HepG2 (cell line): ENCODE results near the gene WNT3A.
"Not testable (repeated sequence)": the region's sequence is repeated elsewhere in the genome, so short reads cannot be mapped to it uniquely, and the experiment has no call there.

ENCODE experiments used
- AGO1 ChIP-seq: fragments of 200-400 bp; formaldehyde crosslinking; IDR thresholded peaks from 2 replicates; pipeline ENCODE4 v1.6.1; 2017; ENCODE audit warnings: mild to moderate bottlenecking, low read depth, low read length, moderate library complexity; ENCODE audit not compliant: poor library complexity, severe bottlenecking
- HDAC2 ChIP-seq: sonication (generic); formaldehyde crosslinking; IDR thresholded peaks from 2 replicates; pipeline ENCODE4 v1.4.0; 2020; ENCODE audit warnings: missing genetic modification reagents
- KDM1A ChIP-seq: IDR thresholded peaks from 2 replicates; pipeline ENCODE4 v1.6.1; 2016; ENCODE audit warnings: missing compliant biosample characterization
- MAX ChIP-seq: IDR thresholded peaks from 2 replicates; pipeline ENCODE4 v1.6.1; 2012; ENCODE audit warnings: inconsistent platforms
- PHF8 ChIP-seq: sonication (generic); formaldehyde crosslinking; IDR thresholded peaks from 2 replicates; pipeline ENCODE4 v1.5.0; 2020; ENCODE audit warnings: missing genetic modification reagents
- RAD21 ChIP-seq: fragments of 450-650 bp; formaldehyde crosslinking; IDR thresholded peaks from 2 replicates; pipeline ENCODE4 v1.5.0; 2020; ENCODE audit warnings: mild to moderate bottlenecking
- STAG1 ChIP-seq: sonication (generic); formaldehyde crosslinking; IDR thresholded peaks from 2 replicates; pipeline ENCODE4 v1.4.0; 2020; ENCODE audit warnings: missing genetic modification reagents
- ZNF512 ChIP-seq: sonication (generic); formaldehyde crosslinking; IDR thresholded peaks from 2 replicates; pipeline ENCODE4 v1.4.0; 2020; ENCODE audit warnings: mild to moderate bottlenecking, missing genetic modification reagents
- ZSCAN5A ChIP-seq: sonication (generic); formaldehyde crosslinking; IDR thresholded peaks from 2 replicates; pipeline ENCODE4 v1.8.0; 2022; ENCODE audit warnings: mild to moderate bottlenecking, missing genetic modification reagents, borderline replicate concordance
- TF ChIP-seq, protein P1 (sequence below): sonication (generic); formaldehyde crosslinking; IDR thresholded peaks from 2 replicates; pipeline ENCODE4 v1.5.0; 2020; ENCODE audit warnings: mild to moderate bottlenecking, missing genetic modification reagents, moderate library complexity
- TF ChIP-seq, protein P2 (sequence below): sonication (generic); formaldehyde crosslinking; IDR thresholded peaks from 2 replicates; pipeline ENCODE4 v1.4.0; 2020; ENCODE audit warnings: missing genetic modification reagents, mild to moderate bottlenecking, borderline replicate concordance

GRCh38 chr1:227972283-227972679 lies 34.5 kb upstream of the WNT3A start:
- not testable (repeated sequence) for TF ChIP-seq ZSCAN5A (CRISPR knock-in tag); ZNF512; MAX; KDM1A (CRISPR knock-in tag); RAD21 (CRISPR knock-in tag); STAG1; HDAC2; AGO1; PHF8
- TF ChIP-seq, protein P1, sequence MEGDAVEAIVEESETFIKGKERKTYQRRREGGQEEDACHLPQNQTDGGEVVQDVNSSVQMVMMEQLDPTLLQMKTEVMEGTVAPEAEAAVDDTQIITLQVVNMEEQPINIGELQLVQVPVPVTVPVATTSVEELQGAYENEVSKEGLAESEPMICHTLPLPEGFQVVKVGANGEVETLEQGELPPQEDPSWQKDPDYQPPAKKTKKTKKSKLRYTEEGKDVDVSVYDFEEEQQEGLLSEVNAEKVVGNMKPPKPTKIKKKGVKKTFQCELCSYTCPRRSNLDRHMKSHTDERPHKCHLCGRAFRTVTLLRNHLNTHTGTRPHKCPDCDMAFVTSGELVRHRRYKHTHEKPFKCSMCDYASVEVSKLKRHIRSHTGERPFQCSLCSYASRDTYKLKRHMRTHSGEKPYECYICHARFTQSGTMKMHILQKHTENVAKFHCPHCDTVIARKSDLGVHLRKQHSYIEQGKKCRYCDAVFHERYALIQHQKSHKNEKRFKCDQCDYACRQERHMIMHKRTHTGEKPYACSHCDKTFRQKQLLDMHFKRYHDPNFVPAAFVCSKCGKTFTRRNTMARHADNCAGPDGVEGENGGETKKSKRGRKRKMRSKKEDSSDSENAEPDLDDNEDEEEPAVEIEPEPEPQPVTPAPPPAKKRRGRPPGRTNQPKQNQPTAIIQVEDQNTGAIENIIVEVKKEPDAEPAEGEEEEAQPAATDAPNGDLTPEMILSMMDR (CRISPR knock-in tag), result not testable (repeated sequence)
- TF ChIP-seq, protein P2, sequence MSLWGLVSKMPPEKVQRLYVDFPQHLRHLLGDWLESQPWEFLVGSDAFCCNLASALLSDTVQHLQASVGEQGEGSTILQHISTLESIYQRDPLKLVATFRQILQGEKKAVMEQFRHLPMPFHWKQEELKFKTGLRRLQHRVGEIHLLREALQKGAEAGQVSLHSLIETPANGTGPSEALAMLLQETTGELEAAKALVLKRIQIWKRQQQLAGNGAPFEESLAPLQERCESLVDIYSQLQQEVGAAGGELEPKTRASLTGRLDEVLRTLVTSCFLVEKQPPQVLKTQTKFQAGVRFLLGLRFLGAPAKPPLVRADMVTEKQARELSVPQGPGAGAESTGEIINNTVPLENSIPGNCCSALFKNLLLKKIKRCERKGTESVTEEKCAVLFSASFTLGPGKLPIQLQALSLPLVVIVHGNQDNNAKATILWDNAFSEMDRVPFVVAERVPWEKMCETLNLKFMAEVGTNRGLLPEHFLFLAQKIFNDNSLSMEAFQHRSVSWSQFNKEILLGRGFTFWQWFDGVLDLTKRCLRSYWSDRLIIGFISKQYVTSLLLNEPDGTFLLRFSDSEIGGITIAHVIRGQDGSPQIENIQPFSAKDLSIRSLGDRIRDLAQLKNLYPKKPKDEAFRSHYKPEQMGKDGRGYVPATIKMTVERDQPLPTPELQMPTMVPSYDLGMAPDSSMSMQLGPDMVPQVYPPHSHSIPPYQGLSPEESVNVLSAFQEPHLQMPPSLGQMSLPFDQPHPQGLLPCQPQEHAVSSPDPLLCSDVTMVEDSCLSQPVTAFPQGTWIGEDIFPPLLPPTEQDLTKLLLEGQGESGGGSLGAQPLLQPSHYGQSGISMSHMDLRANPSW (CRISPR knock-in tag), result not testable (repeated sequence)
